DMS79 treated with DMSO at 0.1 percent for 48 hours (cell line): ENCODE data around the gene KRTAP4-11.
"Not testable (repeated sequence)": the region's sequence is repeated elsewhere in the genome, so short reads cannot be mapped to it uniquely, and the experiment has no call there.

ENCODE experiments used
- DNase-seq: peaks from one replicate; lab custom pipeline; 2025; lab: John Stamatoyannopoulos, UW

KRTAP4-11 gene

GRCh38 chr17:41084100-41084856, 33.9 kb downstream of the KRTAP4-11 start, which contains the start of gene KRTAP4-7:
KRTAP4-7 (plus strand) TSS chr17:41084150; CDS start chr17:41084207, 57 bp downstream.
- DNase-seq = not testable (repeated sequence)

GRCh38 chr17:41083427-41083826, 34.7 kb downstream of the KRTAP4-11 start:
- not testable (repeated sequence) for DNase-seq

- no peak for DNase-seq
Measured at GRCh38 chr17:41082626-41083025, 35.5 kb downstream of the KRTAP4-11 start.

- DNase-seq = no peak
Measured at GRCh38 chr17:41076788-41077187, 41.4 kb downstream of the KRTAP4-11 start.

GRCh38 chr17:41073676-41074075, 44.5 kb downstream of the KRTAP4-11 start:
- peak; percentile 4 for DNase-seq

DNA sequence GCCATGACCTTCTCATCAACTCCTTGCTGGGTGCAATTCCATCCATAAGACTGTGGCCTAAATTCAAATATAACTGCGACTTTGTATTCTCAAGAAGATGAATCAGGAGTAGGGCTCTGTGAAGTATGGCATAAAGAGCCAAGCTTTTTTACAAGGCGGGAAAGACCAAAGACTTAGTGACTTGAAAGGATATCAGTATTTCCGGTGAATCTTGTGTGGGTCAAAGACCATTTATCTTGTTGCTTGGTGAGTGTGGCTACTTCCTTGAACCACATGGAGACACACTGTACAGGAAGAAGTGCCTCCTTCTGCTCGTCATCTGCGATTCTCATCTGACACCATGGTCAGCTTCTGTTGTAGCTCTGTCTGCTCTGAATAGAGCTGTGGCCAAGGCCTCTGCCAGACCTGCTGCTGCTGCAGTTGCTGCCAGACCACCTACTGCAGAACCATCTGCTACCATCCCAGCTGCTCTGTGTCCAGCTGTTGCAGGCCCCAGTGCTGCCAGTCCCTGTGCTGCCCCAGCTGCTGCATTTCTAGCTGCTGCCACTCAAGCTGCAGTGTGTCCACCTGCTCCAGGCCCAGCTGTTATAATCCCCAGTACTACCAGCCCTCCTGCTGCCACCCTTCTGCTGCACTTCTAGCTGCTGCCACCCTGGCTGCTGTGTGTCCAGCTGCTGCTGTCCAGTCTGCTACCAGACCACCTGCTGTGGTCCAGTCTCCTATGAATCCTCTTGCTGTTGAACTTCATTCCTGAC, 46.4 kb downstream of the KRTAP4-11 start:
- DNase-seq = no peak

DNA sequence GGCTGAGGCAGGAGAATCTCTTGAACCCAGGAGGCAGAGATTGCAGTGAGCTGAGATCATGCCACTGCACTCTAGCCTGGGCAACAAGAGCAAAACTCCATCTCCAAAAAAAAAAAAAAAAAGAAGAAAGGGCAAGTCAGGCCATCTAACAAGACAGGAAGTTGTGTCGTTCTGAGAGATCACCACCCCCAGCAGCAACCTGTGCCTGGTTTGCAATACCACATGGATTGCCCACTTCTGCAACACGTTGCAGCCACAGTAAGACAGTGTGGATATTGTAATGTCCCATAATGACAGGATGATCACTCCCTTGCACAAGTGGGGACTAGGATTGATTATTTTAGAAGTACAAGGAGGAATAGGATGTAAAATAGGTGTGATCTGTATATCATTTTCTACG, 49.1 kb downstream of the KRTAP4-11 start:
- DNase-seq = no peak

DNA sequence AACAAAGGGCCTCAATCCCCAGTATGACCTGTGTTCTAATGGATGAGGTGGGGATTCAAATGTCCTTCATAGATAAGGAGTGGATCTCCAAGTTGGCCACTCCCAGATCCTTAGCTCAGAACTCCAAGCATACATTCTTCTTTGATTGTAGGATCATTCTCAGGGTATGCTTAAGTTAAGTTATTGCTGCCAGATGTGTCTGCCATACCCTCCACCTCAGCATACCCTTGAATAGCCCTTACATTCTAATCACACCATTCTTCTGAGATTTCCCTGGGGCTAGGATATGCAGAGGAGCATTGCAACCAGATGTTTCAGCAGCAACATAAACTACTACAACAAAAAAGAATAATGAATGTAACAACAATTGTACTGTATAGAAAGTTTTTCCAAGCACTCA, 50.9 kb downstream of the KRTAP4-11 start:
- DNase-seq = no peak
